Measurements from ENCODE around the gene KRTAP5-5. TPM values are rescaled to one million over a fixed set of nuclear protein-coding genes. Genes with fewer than 3 reads are reported as not detected.

Gene KRTAP5-5
- total RNA-seq: not detected in 2 replicates

GRCh38 chr11:1629326-1630185, at the start of gene KRTAP5-5:
TSS of gene KRTAP5-5 (plus strand) at chr11:1629775. CDS start at chr11:1629841, 66 bp downstream.

GRCh38 chr11:1584661-1585370, 44.8 kb upstream of the KRTAP5-5 start, which contains the start of gene KRTAP5-1:
TSS of gene KRTAP5-1 (minus strand) at chr11:1585283. CDS start at chr11:1585249, 34 bp downstream.

GRCh38 chr11:1597994-1598380, 31.6 kb upstream of the KRTAP5-5 start, which contains the start of gene KRTAP5-2:
TSS of gene KRTAP5-2 (minus strand) at chr11:1598294. CDS start at chr11:1598250, 44 bp downstream.

GRCh38 chr11:1608363-1608762, 21.2 kb upstream of the KRTAP5-5 start, which contains the start of gene KRTAP5-3:
TSS of gene KRTAP5-3 (minus strand) at chr11:1608463. CDS start at chr11:1608385, 78 bp downstream.

GRCh38 chr11:1622086-1622485, 7.5 kb upstream of the KRTAP5-5 start, which contains the start of gene KRTAP5-4:
TSS of gene KRTAP5-4 (minus strand) at chr11:1622138. CDS start at chr11:1622093, 45 bp downstream.

Other genes with a start within 250 kb of the KRTAP5-5 start
- 0.50 TPM in 1 of 2 replicates, not detected in the other for gene BRSK2, start 239.8 kb upstream of the KRTAP5-5 start, total RNA-seq
- 19.9 and 24.4 TPM in 2 replicates for gene MOB2, start 143.0 kb upstream of the KRTAP5-5 start, total RNA-seq
- 0.44 and 0.50 TPM in 2 replicates for gene DUSP8, start 57.5 kb upstream of the KRTAP5-5 start, total RNA-seq
- not detected in 2 replicates for gene KRTAP5-1, start 44.5 kb upstream of the KRTAP5-5 start, total RNA-seq
- not detected in 2 replicates for gene KRTAP5-2, start 31.5 kb upstream of the KRTAP5-5 start, total RNA-seq
- not detected in 2 replicates for gene KRTAP5-3, start 21.3 kb upstream of the KRTAP5-5 start, total RNA-seq
- gene KRTAP5-4, start 7.6 kb upstream of the KRTAP5-5 start, total RNA-seq: not detected in 2 replicates
- gene KRTAP5-6, start 67.4 kb downstream of the KRTAP5-5 start, total RNA-seq: not detected in 2 replicates
- gene IFITM10, start 120.8 kb downstream of the KRTAP5-5 start, total RNA-seq: 0.89 and 1.5 TPM in 2 replicates
- 125 and 288 TPM in 2 replicates for gene CTSD, start 134.2 kb downstream of the KRTAP5-5 start, total RNA-seq
- not detected in 2 replicates for gene SYT8, start 205.2 kb downstream of the KRTAP5-5 start, total RNA-seq
- not detected in 2 replicates for gene TNNI2, start 209.2 kb downstream of the KRTAP5-5 start, total RNA-seq
- 0.33 and 0.62 TPM in 2 replicates for gene LSP1, start 223.3 kb downstream of the KRTAP5-5 start, total RNA-seq